SK-N-MC (cell line): Measurements from ENCODE around the gene TMEM141.

ENCODE experiments used
- DNase-seq: peaks from one replicate; pipeline ENCODE4 v3.0.0-alpha.2; 2011; ENCODE audit warnings: low read depth, low spot score
- H3K27ac ChIP-seq: fragments of 200-600 bp; sonication (generic); 2 replicates; pipeline ENCODE4 v1.5.1; 2016; ENCODE audit warnings: mixed run types
- H3K36me3 ChIP-seq: fragments of 200-600 bp; sonication (generic); 2 replicates; pipeline ENCODE4 v1.6.1; 2017; ENCODE audit warnings: antibody characterized with exemption, low read length, mixed read lengths; ENCODE audit not compliant: insufficient read depth
- H3K4me3 ChIP-seq: fragments of 200-600 bp; sonication (generic); 2 replicates; pipeline ENCODE4 v1.5.1; 2016
- H3K9ac ChIP-seq: fragments of 200-600 bp; sonication (generic); 2 replicates; pipeline ENCODE4 v1.8.0; 2017; ENCODE audit warnings: mixed run types, mixed read lengths; ENCODE audit not compliant: insufficient read length
- H3K9me3 ChIP-seq: fragments of 200-600 bp; sonication (generic); 2 replicates; pipeline ENCODE4 v1.6.1; 2017; ENCODE audit warnings: low read depth, mild to moderate bottlenecking, antibody characterized with exemption, low read length, moderate library complexity, mixed read lengths
- EZH2 ChIP-seq: fragments of 200-600 bp; sonication (generic); IDR thresholded peaks from one replicate; pipeline ENCODE4 v1.6.1; 2017; ENCODE audit warnings: antibody characterized with exemption
- FOXP2 ChIP-seq: optimal IDR thresholded peaks from 2 replicates; pipeline ENCODE3; 2011; ENCODE audit warnings: mild to moderate bottlenecking, moderate library complexity; ENCODE audit not compliant: insufficient read depth; ENCODE audit errors: extremely low read length, control extremely low read depth
- POLR2AphosphoS5 ChIP-seq: IDR thresholded peaks from 2 replicates; pipeline ENCODE4 v1.6.1; 2012; ENCODE audit warnings: mild to moderate bottlenecking, low read depth, low read length, borderline replicate concordance

The TMEM141 gene

GRCh38 chr9:136790640-136791515 lies at the start of gene TMEM141:
TMEM141 (plus strand) TSS chr9:136791344; CDS start chr9:136791371, 27 bp downstream.
- H3K4me3 ChIP-seq: peak within 1 kb of the TSS; percentile 97
- DNase-seq: peak; percentile 89
- H3K9me3 ChIP-seq: no peaks in the 10 kb centered on the region
- H3K9ac ChIP-seq: peak within 1 kb of the TSS; percentile 93
- no peak for TF ChIP-seq EZH2
- TF ChIP-seq POLR2AphosphoS5: peak; percentile 94
- peak within 1 kb of the TSS; percentile 83 for H3K27ac ChIP-seq
- no peaks in the 10 kb centered on the region for H3K36me3 ChIP-seq

- TF ChIP-seq POLR2AphosphoS5 (no peak), EZH2 (no peak), FOXP2 (no peak)
- Histone ChIP-seq H3K36me3 (no peaks in the 10 kb centered on the region), H3K9ac (no peak overlapping the region), H3K4me3 (peak overlapping the region; percentile 62), H3K27ac (no peak overlapping the region), H3K9me3 (no peaks in the 10 kb centered on the region)
- DNase-seq: no peak
Measured at GRCh38 chr9:136741883-136742571, 49.1 kb upstream of the TMEM141 start.

DNA sequence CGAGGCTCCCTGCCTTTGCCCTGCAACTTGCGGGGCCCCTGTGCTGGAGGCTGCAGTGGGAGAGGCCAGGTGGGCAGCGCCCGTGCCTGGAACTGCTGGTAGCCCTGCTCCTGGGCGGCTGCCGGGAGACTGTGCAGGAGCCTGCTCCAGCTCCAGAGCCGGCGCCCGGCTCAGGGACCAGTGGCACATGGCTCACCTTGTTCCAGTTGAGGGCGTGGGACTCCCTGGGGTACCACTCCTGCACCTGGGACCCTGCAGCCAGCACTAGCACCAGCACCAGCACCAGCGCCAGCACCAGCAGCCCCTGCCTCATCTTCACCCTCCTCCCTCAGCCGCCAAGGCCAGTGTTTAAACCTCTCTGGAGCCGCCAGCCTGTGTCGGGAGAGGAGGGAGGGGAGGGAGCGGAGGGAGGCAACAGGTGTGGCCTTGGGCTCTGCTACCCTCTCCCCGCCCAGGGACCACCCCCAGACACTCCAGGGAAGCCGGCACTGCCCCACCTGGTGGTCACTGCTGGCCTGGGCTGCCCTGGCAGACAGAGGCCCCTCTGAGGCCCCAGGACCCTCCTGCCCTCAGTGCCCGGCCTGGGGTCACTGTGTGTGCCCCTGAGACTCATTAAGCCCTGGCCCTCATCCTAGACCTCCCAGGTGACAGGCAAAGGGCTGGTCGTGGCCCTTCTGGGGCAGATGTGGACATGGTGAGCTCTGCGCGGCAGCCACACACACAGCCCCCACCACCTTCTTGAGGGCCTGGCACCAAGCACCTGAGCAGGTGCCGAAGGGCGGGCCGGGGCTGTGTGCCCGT lies 48.4 kb upstream of the TMEM141 start, which contains the start of gene LCN10:
Gene LCN10 (minus strand): TSS at position 350 of the 801 bp plus-strand sequence. CDS start 37 bp downstream, at position 313.
- Histone ChIP-seq H3K27ac (no peak within 1 kb of the TSS), H3K36me3 (no peaks in the 10 kb centered on the region), H3K4me3 (peak within 1 kb of the TSS; percentile 62), H3K9me3 (no peaks in the 10 kb centered on the region), H3K9ac (no peak within 1 kb of the TSS)
- TF ChIP-seq FOXP2 (no peak), EZH2 (no peak)
- DNase-seq: no peak

DNA sequence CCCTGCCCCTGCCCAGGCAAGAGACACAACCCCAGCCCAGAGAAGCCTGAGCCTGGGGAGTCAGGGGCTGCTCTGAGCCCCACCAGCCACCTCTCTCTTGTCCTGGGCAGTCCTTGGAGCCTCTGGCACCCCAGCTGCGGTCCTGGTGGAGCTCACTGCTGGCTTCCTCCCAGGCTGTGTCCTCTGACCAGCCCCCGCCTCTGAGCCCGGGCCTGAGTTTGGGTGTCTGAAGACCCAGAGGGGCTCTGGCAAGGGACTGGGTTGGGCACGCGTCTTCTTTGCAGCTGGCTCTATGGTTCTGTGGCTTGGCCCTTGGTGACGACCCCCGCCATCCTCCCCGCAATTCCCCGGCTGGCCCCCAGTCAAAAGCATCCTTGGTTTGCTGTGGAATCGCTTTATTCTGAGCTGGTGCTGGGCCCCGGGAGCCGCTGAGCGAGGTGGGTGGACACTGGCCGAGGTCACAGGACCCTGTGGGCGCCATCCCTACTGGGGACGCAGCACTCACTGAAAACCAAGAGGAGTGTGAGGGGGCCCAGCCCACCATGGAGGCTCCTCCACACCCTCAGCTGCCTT lies 47.4 kb upstream of the TMEM141 start:
- no peak for DNase-seq
- no peaks in the 10 kb centered on the region for H3K36me3 ChIP-seq
- H3K27ac ChIP-seq: no peak overlapping the region
- no peaks in the 10 kb centered on the region for H3K9me3 ChIP-seq
- TF ChIP-seq POLR2AphosphoS5 (no peak), EZH2 (no peak), FOXP2 (no peak)
- H3K4me3 ChIP-seq: no peak overlapping the region
- H3K9ac ChIP-seq: no peak overlapping the region

DNA sequence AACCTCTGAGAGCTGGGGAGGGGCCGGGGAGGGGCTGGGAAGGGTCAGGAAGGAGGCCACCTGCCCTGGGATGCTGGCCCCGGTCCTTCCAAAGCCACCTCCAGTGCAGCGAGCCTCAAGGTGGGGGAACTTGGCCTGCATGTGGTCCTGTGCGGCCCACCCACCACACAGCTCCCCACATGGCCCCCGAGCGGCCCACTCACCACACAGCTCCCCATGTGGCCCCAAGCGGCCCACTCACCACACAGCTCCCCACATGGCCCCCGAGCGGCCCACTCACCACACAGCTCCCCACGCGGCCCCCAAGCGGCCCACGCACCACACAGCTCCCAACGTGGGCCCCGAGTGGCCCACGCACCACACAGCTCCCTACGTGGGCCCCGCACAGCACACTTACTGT lies 46.4 kb upstream of the TMEM141 start:
- no peaks in the 10 kb centered on the region for H3K9me3 ChIP-seq
- no peak overlapping the region for H3K4me3 ChIP-seq
- TF ChIP-seq EZH2 (no peak), POLR2AphosphoS5 (no peak), FOXP2 (no peak)
- no peaks in the 10 kb centered on the region for H3K36me3 ChIP-seq
- H3K9ac ChIP-seq: no peak overlapping the region
- DNase-seq: no peak
- H3K27ac ChIP-seq: no peak overlapping the region

- TF ChIP-seq POLR2AphosphoS5: no peak
- TF ChIP-seq EZH2: no peak
- no peak for TF ChIP-seq FOXP2
- Histone ChIP-seq H3K36me3 (no peaks in the 10 kb centered on the region), H3K27ac (no peak overlapping the region), H3K4me3 (no peak overlapping the region), H3K9me3 (no peaks in the 10 kb centered on the region), H3K9ac (no peak overlapping the region)
- no peak for DNase-seq
Measured at GRCh38 chr9:136745389-136746154, 45.6 kb upstream of the TMEM141 start.

- no peak for TF ChIP-seq FOXP2
- TF ChIP-seq POLR2AphosphoS5: no peak
- no peak for TF ChIP-seq EZH2
- H3K27ac ChIP-seq: no peak overlapping the region
- no peaks in the 10 kb centered on the region for H3K9me3 ChIP-seq
- DNase-seq: no peak
- no peak overlapping the region for H3K9ac ChIP-seq
- H3K36me3 ChIP-seq: no peaks in the 10 kb centered on the region
- H3K4me3 ChIP-seq: no peak overlapping the region
Measured at GRCh38 chr9:136746155-136746490, 45.0 kb upstream of the TMEM141 start.

DNA sequence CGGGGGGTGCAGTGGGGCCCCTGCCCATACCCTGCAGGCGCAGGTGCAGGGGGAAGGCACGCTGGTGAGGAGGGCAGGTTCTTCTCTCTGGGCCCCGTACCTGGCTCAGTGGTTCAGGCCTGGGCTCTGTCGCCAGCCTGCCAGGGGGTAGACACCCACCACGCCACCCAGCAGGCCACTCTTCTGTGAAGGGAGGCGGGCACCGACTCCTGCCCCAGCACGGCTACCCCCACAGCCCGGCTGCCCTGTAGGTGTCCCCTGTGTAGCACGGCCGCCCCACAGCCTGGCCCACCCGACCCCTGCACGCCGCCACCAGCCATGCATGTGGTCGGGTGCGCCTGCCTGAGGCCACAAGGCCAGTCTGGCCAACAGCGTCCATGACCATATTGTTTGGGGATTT lies 44.5 kb upstream of the TMEM141 start:
- no peaks in the 10 kb centered on the region for H3K36me3 ChIP-seq
- DNase-seq: no peak
- no peak overlapping the region for H3K27ac ChIP-seq
- H3K4me3 ChIP-seq: no peak overlapping the region
- no peaks in the 10 kb centered on the region for H3K9me3 ChIP-seq
- TF ChIP-seq EZH2 (no peak), POLR2AphosphoS5 (no peak), FOXP2 (no peak)
- no peak overlapping the region for H3K9ac ChIP-seq
